Breast epithelium (tissue), 4 donors: Measurements from ENCODE around the gene ADSS2. TPM values are rescaled to one million over a fixed set of nuclear protein-coding genes. Genes with fewer than 3 reads are reported as not detected.
"Not testable (repeated sequence)": the region's sequence is repeated elsewhere in the genome, so short reads cannot be mapped to it uniquely, and the experiment has no call there.

Experiments
- DNase-seq, 2 donors: peaks; one replicate each; pipeline ENCODE4 v3.0.0-alpha.2; 2019; ENCODE audit warnings: low spot score in 2 of 2
- H3K27ac ChIP-seq, 2 donors: fragments of 200-600 bp; sonication (generic) in 1 of 2; one replicate each; pipeline ENCODE4 v1.5.1; 2016 to 2019; ENCODE audit warnings: mild to moderate bottlenecking in 1 of 2
- H3K27me3 ChIP-seq, 2 donors: fragments of 200-600 bp; sonication (generic) in 1 of 2; one replicate each; pipeline versions ENCODE4 v1.5.1 to v1.6.0; 2017 to 2019; ENCODE audit warnings: control low read depth in 1 of 2, mild to moderate bottlenecking in 1 of 2
- H3K36me3 ChIP-seq: fragments of 200-600 bp; one replicate; pipeline ENCODE4 v1.5.1; 2019
- H3K4me1 ChIP-seq, 2 donors: fragments of 200-600 bp; sonication (generic); one replicate each; pipeline ENCODE4 v1.5.1; 2016 to 2019; ENCODE audit warnings: control low read depth in 1 of 2
- H3K4me3 ChIP-seq, 3 donors: fragments of 200-600 bp; sonication (generic); 1 replicate in 2 of 3; 2 replicates in 1 of 3; pipeline ENCODE4 v1.5.1; 2016 to 2019; ENCODE audit warnings: mild to moderate bottlenecking in 3 of 3, moderate library complexity in 2 of 3
- H3K9me3 ChIP-seq, 2 donors: fragments of 200-600 bp; sonication (generic) in 1 of 2; one replicate each; pipeline ENCODE4 v1.5.1; 2016 to 2019; ENCODE audit warnings: control low read depth in 1 of 2
- POLR2A ChIP-seq: fragments of 450-650 bp; IDR thresholded peaks from one replicate; pipeline ENCODE4 v1.6.1; 2016; ENCODE audit warnings: antibody characterized with exemption, mild to moderate bottlenecking, moderate library complexity
- POLR2AphosphoS5 ChIP-seq, 3 donors: sonication (generic); formaldehyde crosslinking; IDR thresholded peaks; one replicate each; pipeline ENCODE4 v1.6.1; 2017; ENCODE audit warnings: antibody characterized with exemption in 3 of 3
- intact Hi-C: fragments of 100-400 bp; cut with DNase I; formaldehyde crosslinking; loops from one replicate; pipeline ENCODE4 v1.15.1; 2023; ENCODE audit warnings: low total_unique reads
- total RNA-seq, 3 donors: library from RNA; depleted of rRNA; stranded (reverse); fragments of >200 nt; gene quantifications; one replicate each; pipeline ENCODE4 v1.1.0, GENCODE V29; 2016
- TF ChIP-seq, protein P1 (sequence below), 3 donors: fragments of 450-650 bp; IDR thresholded peaks; one replicate each; pipeline ENCODE4 v1.5.1; 2016 to 2017; ENCODE audit warnings: antibody characterized with exemption in 3 of 3, mild to moderate bottlenecking in 3 of 3, moderate library complexity in 3 of 3

Gene ADSS2
- total RNA-seq, 3 donors from 2014 or later, result 26.9 to 66.6 (median 52.8) TPM

DNA sequence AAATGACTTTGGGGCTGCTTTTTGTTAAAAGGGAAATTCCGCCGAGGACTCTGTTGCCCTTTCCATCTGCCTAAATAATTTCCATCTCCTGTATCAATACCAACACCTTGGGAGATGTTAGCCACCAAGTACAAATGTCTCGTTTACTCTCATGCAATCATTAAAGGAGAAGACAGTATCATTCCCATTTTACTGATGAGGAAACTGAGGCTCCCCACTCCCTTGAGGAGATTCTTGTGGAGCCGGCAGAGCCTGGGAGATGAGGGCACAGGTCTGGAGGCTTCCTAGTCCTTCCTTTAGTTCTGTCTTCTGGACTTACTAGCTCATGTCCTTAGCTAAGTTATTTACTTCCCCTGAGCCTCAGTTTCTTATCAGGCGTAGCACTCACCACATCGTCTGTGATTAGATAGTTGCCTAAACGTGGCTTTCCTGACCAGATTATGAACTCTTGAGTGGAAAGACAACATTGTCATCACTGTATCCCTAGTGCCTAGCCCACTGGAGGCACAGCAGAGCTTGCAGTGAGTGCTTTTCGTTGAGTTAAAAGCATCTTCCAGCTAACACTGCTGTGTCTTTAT is 81.6 kb downstream of the ADSS2 start:
- H3K27me3 ChIP-seq, result no peaks in the 10 kb centered on the region
- H3K36me3 ChIP-seq, result no peaks in the 10 kb centered on the region
- H3K4me1 ChIP-seq, result no peaks in the 10 kb centered on the region
- no peak overlapping the region for H3K4me3 ChIP-seq
- intact Hi-C loops, result no loop called here
- H3K27ac ChIP-seq, result no peak overlapping the region
- no peaks in the 10 kb centered on the region for H3K9me3 ChIP-seq
- TF ChIP-seq POLR2AphosphoS5 (IDR thresholded peaks at IDR 0.05), result no peak
- no peak for TF ChIP-seq POLR2A
- TF ChIP-seq, protein P1, sequence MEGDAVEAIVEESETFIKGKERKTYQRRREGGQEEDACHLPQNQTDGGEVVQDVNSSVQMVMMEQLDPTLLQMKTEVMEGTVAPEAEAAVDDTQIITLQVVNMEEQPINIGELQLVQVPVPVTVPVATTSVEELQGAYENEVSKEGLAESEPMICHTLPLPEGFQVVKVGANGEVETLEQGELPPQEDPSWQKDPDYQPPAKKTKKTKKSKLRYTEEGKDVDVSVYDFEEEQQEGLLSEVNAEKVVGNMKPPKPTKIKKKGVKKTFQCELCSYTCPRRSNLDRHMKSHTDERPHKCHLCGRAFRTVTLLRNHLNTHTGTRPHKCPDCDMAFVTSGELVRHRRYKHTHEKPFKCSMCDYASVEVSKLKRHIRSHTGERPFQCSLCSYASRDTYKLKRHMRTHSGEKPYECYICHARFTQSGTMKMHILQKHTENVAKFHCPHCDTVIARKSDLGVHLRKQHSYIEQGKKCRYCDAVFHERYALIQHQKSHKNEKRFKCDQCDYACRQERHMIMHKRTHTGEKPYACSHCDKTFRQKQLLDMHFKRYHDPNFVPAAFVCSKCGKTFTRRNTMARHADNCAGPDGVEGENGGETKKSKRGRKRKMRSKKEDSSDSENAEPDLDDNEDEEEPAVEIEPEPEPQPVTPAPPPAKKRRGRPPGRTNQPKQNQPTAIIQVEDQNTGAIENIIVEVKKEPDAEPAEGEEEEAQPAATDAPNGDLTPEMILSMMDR (IDR thresholded peaks at IDR 0.05), result no peak
- no peak for DNase-seq

DNA sequence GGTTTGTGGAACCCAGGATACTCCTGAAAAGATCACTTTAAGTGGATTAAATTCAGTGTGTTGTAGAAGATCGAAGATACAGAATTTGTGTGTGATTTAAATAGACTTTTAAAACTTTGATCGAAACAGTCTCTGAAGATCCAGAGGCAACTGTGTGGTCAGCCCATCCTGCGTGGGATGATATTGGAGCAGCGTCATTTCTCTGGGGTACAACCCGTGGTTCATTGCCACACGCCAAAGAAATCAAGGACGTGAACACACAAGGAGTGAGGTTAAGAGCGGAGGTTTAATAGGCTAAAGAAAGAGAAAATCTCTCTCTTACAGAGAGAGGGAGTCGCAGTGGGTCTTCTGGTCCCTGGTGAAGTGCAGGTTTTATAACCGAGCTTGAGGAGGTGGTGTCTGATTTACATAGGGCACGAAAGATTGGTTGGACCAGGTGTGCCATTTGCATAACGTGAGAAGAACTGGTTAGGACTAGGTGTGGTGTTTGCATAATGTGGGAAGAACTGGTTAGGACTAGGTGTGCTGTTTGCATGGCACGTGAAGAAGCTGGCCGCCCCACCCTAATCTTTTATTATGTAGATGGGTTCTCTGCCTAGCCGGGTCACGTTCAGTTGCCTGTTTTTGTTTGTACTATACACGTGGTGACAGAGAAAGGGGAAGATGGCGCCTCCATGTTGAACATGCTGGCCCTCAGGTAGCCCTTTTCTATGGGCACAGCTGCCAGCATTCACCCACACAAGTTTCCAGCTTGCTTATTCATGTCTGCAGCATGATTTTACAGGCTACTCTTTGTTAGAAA is 82.3 kb downstream of the ADSS2 start:
- no peaks in the 10 kb centered on the region for H3K36me3 ChIP-seq
- intact Hi-C loops, result no loop called here
- DNase-seq, result no peak
- H3K27ac ChIP-seq, result no peak overlapping the region
- H3K4me1 ChIP-seq, result no peaks in the 10 kb centered on the region
- no peak overlapping the region for H3K4me3 ChIP-seq
- H3K27me3 ChIP-seq, result no peaks in the 10 kb centered on the region
- H3K9me3 ChIP-seq, result no peaks in the 10 kb centered on the region
- TF ChIP-seq POLR2AphosphoS5 (IDR thresholded peaks at IDR 0.05), result no peak
- no peak for TF ChIP-seq POLR2A
- TF ChIP-seq, protein P1 (IDR thresholded peaks at IDR 0.05), result no peak

DNA sequence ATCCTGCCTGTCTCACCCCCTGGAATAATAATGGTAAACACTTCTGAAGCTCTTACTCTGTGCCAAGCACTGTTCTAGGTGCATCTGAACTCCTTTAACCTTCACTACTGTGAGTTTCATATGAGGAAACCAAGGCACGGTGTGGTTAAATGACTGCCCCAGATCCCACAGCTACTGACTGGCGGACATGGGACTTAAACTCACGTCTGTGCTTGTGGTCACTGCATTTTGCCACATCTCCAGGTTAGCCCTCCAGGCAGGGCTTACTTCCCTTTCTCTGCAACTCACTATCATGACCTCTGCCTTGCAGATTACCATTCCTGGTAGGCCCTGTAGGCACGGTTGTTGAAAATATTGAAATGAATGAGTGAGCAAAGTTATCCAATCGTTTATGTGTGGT is 83.4 kb downstream of the ADSS2 start:
- Histone ChIP-seq H3K9me3 (no peaks in the 10 kb centered on the region), H3K27ac (no peak overlapping the region), H3K36me3 (no peaks in the 10 kb centered on the region), H3K4me1 (no peaks in the 10 kb centered on the region), H3K27me3 (no peaks in the 10 kb centered on the region), H3K4me3 (no peak overlapping the region)
- TF ChIP-seq POLR2AphosphoS5 (IDR thresholded peaks at IDR 0.05), result no peak
- TF ChIP-seq, protein P1 (IDR thresholded peaks at IDR 0.05), result no peak
- no peak for TF ChIP-seq POLR2A
- intact Hi-C loops, result no loop called here
- no peak for DNase-seq

DNA sequence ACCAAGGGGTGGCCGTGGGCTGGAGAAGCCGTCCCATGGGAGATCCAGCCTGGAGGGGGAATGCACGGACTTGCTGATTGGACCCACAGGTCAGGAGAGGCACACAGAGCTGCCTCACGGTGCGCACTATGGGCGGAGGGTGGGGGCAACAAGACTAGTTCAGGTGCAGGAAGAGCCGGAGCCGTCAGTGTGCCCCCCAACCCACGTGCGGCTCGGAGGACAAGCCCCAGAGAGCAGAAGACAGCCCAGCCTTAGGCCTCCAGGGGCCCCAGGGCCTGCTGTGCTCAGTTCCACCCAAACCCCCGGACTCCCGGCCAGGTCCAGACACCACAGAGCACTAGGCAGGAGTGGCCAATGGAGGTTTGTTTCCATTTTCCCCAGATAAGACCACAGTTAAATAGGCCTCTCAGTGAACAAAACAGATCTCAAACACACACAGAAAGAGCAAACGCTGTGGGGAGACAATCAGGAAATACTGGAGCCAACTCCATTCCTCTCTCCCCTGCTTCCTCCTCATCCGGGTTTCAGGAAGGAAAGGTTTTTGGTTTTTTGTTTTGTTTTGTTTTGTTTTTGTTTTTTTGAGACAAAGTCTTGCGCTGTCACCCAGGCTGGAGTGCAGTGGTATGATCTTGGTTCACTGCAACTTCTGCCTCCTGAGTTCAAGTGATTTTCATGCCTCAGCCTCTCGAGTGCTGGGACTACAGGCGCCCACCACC is 84.2 kb downstream of the ADSS2 start:
- Histone ChIP-seq H3K36me3 (no peaks in the 10 kb centered on the region), H3K9me3 (no peaks in the 10 kb centered on the region), H3K27me3 (no peaks in the 10 kb centered on the region), H3K4me1 (no peaks in the 10 kb centered on the region), H3K4me3 (no peak overlapping the region), H3K27ac (no peak overlapping the region)
- intact Hi-C loops, result no loop called here
- TF ChIP-seq, protein P1 (IDR thresholded peaks at IDR 0.05), result no peak
- no peak for TF ChIP-seq POLR2AphosphoS5 (IDR thresholded peaks at IDR 0.05)
- no peak for TF ChIP-seq POLR2A
- DNase-seq, result no peak

DNA sequence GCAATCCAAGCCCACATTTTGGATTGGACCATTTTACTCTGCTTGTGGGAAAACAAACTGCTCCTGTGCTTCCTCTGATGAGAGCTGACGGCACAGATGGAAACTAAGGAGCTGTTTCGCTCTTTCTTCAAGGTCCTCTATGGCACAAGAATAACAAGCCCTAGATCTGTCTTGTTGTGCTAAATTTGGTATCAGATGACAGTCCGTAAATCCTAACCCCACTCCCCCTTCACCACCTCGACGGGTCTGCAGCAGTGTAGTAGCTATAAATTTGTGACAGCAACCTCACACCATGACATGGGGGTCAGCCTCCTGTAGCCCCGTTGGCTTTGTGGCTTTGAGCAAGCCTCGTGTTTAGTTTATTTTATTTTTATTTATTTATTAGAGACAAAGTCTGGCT is 85.9 kb downstream of the ADSS2 start:
- no peaks in the 10 kb centered on the region for H3K27me3 ChIP-seq
- intact Hi-C loops, result no loop called here
- no peaks in the 10 kb centered on the region for H3K36me3 ChIP-seq
- peaks cover 0 to 7% of the 10 kb centered on the region in 2 donors for H3K4me1 ChIP-seq
- no peak overlapping the region for H3K27ac ChIP-seq
- no peaks in the 10 kb centered on the region for H3K9me3 ChIP-seq
- DNase-seq, result no peak
- H3K4me3 ChIP-seq, result no peak overlapping the region
- TF ChIP-seq, protein P1 (IDR thresholded peaks at IDR 0.05), result no peak
- TF ChIP-seq POLR2AphosphoS5 (IDR thresholded peaks at IDR 0.05) (no peak), POLR2A (no peak)

DNA sequence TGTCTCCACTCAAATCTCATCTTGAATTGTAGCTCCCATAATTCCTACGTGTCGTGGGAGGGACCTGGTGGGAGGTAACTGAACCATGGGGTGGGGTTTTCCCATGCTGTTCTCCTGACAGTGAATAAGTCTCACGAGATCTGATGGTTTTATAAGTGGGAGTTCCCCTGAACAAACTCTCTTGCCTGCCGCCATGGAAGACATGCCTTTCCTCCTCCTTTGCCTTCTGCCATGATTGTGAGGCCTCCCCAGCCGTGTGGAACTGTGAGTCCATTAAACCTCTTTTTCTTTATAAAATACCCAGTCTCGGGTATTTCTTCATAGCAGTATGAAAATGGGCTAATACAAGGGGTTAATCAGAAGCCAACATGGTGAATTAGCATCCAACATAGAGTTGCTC is 86.4 kb downstream of the ADSS2 start:
- H3K4me3 ChIP-seq, H3K27me3 ChIP-seq, H3K27ac ChIP-seq, H3K9me3 ChIP-seq, intact Hi-C loops, H3K4me1 ChIP-seq, H3K36me3 ChIP-seq, DNase-seq: not testable (repeated sequence)
